Activated naive CD4-positive, alpha-beta T cell treated with anti-CD3 and anti-CD28 coated beads, Interleukin-2, amount 50 U/mL, for 24 hours (primary cell): ENCODE measurements around the gene MAPK7.

Source experiments
- H3K27ac Mint-ChIP-seq: one replicate; pipeline ENCODE4 v1.8.0; 2021; ENCODE audit warnings: mild to moderate bottlenecking, mixed read lengths
- H3K27me3 Mint-ChIP-seq: one replicate; pipeline ENCODE4 v1.8.0; 2021; ENCODE audit warnings: mixed read lengths
- H3K36me3 Mint-ChIP-seq: one replicate; pipeline ENCODE4 v1.8.0; 2021; ENCODE audit warnings: mixed read lengths
- H3K4me1 Mint-ChIP-seq: one replicate; pipeline ENCODE4 v1.8.0; 2021; ENCODE audit warnings: mixed read lengths
- H3K4me3 Mint-ChIP-seq: one replicate; pipeline ENCODE4 v1.8.0; 2021; ENCODE audit warnings: mild to moderate bottlenecking, mixed read lengths
- H3K9me3 Mint-ChIP-seq: one replicate; pipeline ENCODE4 v1.8.0; 2021; ENCODE audit warnings: mixed read lengths

The MAPK7 gene

GRCh38 chr17:19381361-19381740, 3.1 kb downstream of the MAPK7 start:
- Mint-ChIP-seq H3K9me3 (no peaks in the 10 kb centered on the region), H3K36me3 (peaks cover 7% of the 10 kb centered on the region), H3K4me3 (no peak overlapping the region), H3K27me3 (no peaks in the 10 kb centered on the region), H3K4me1 (peaks cover 14% of the 10 kb centered on the region), H3K27ac (no peak overlapping the region)

- H3K36me3 Mint-ChIP-seq = peaks cover 7% of the 10 kb centered on the region
- no peaks in the 10 kb centered on the region for H3K27me3 Mint-ChIP-seq
- no peak overlapping the region for H3K27ac Mint-ChIP-seq
- peaks cover 11% of the 10 kb centered on the region for H3K4me1 Mint-ChIP-seq
- H3K4me3 Mint-ChIP-seq = no peak overlapping the region
- H3K9me3 Mint-ChIP-seq = no peaks in the 10 kb centered on the region
These were observed 3.6 kb downstream of the MAPK7 start for GRCh38 chr17:19381741-19382444.

GRCh38 chr17:19382531-19383444, 4.5 kb downstream of the MAPK7 start:
- H3K36me3 Mint-ChIP-seq = peaks cover 7% of the 10 kb centered on the region
- no peak overlapping the region for H3K27ac Mint-ChIP-seq

GRCh38 chr17:19383681-19384470, 5.6 kb downstream of the MAPK7 start:
- H3K27me3 Mint-ChIP-seq = no peaks in the 10 kb centered on the region
- no peaks in the 10 kb centered on the region for H3K9me3 Mint-ChIP-seq
- no peak overlapping the region for H3K27ac Mint-ChIP-seq
- H3K36me3 Mint-ChIP-seq = peaks cover 7% of the 10 kb centered on the region
- no peak overlapping the region for H3K4me3 Mint-ChIP-seq
- peaks cover 5% of the 10 kb centered on the region for H3K4me1 Mint-ChIP-seq

More at GRCh38 chr17:19382531-19383444, 4.5 kb downstream of the MAPK7 start:
- Mint-ChIP-seq H3K4me1 (peaks cover 5% of the 10 kb centered on the region), H3K4me3 (no peak overlapping the region), H3K27me3 (no peaks in the 10 kb centered on the region), H3K9me3 (no peaks in the 10 kb centered on the region)

- Mint-ChIP-seq H3K4me1 (peaks cover 5% of the 10 kb centered on the region), H3K27ac (no peak overlapping the region), H3K9me3 (no peaks in the 10 kb centered on the region), H3K36me3 (peaks cover 5% of the 10 kb centered on the region), H3K27me3 (no peaks in the 10 kb centered on the region), H3K4me3 (no peak overlapping the region)
These were observed 6.6 kb downstream of the MAPK7 start for GRCh38 chr17:19384723-19385391.

- Mint-ChIP-seq H3K4me1 (peaks cover 5% of the 10 kb centered on the region), H3K9me3 (no peaks in the 10 kb centered on the region), H3K27ac (no peak overlapping the region), H3K36me3 (peaks cover 4% of the 10 kb centered on the region), H3K4me3 (no peak overlapping the region), H3K27me3 (no peaks in the 10 kb centered on the region)
These were observed 7.3 kb downstream of the MAPK7 start for GRCh38 chr17:19385521-19385983.

GRCh38 chr17:19386051-19386929, 8.0 kb downstream of the MAPK7 start:
- H3K36me3 Mint-ChIP-seq = no peaks in the 10 kb centered on the region
- peaks cover 5% of the 10 kb centered on the region for H3K4me1 Mint-ChIP-seq
- H3K27ac Mint-ChIP-seq = peak overlapping the region; percentile 74
- no peaks in the 10 kb centered on the region for H3K27me3 Mint-ChIP-seq
- H3K9me3 Mint-ChIP-seq = no peaks in the 10 kb centered on the region
- no peak overlapping the region for H3K4me3 Mint-ChIP-seq

GRCh38 chr17:19386974-19387920, 8.9 kb downstream of the MAPK7 start, which contains the start of gene MFAP4:
MFAP4 (minus strand) TSS chr17:19387190; CDS start chr17:19387155, 35 bp downstream.
- Mint-ChIP-seq H3K4me1 (peaks cover 5% of the 10 kb centered on the region), H3K27me3 (no peaks in the 10 kb centered on the region), H3K9me3 (no peaks in the 10 kb centered on the region), H3K27ac (peak within 1 kb of the TSS; percentile 74), H3K36me3 (no peaks in the 10 kb centered on the region), H3K4me3 (no peak within 1 kb of the TSS)

GRCh38 chr17:19387921-19388521, 9.7 kb downstream of the MAPK7 start:
- H3K4me3 Mint-ChIP-seq = no peak overlapping the region
- H3K27me3 Mint-ChIP-seq = no peaks in the 10 kb centered on the region
- H3K27ac Mint-ChIP-seq = no peak overlapping the region
- no peaks in the 10 kb centered on the region for H3K9me3 Mint-ChIP-seq
- H3K36me3 Mint-ChIP-seq = no peaks in the 10 kb centered on the region
- peaks cover 5% of the 10 kb centered on the region for H3K4me1 Mint-ChIP-seq

GRCh38 chr17:19388791-19389785, 10.8 kb downstream of the MAPK7 start:
- H3K27me3 Mint-ChIP-seq = no peaks in the 10 kb centered on the region
- no peak overlapping the region for H3K4me3 Mint-ChIP-seq
- no peak overlapping the region for H3K27ac Mint-ChIP-seq
- peaks cover 5% of the 10 kb centered on the region for H3K4me1 Mint-ChIP-seq
- H3K9me3 Mint-ChIP-seq = no peaks in the 10 kb centered on the region
- H3K36me3 Mint-ChIP-seq = no peaks in the 10 kb centered on the region

- Mint-ChIP-seq H3K27me3 (no peaks in the 10 kb centered on the region), H3K4me1 (no peaks in the 10 kb centered on the region), H3K9me3 (no peaks in the 10 kb centered on the region), H3K27ac (no peak overlapping the region), H3K36me3 (no peaks in the 10 kb centered on the region), H3K4me3 (no peak overlapping the region)
These were observed 12.7 kb downstream of the MAPK7 start for GRCh38 chr17:19390951-19391350.

GRCh38 chr17:19391432-19391831, 13.1 kb downstream of the MAPK7 start:
- no peaks in the 10 kb centered on the region for H3K36me3 Mint-ChIP-seq
- no peaks in the 10 kb centered on the region for H3K27me3 Mint-ChIP-seq
- H3K4me3 Mint-ChIP-seq = no peak overlapping the region
- H3K27ac Mint-ChIP-seq = no peak overlapping the region
- no peaks in the 10 kb centered on the region for H3K4me1 Mint-ChIP-seq
- H3K9me3 Mint-ChIP-seq = no peaks in the 10 kb centered on the region
